ENCODE results near the gene PEAK1. TPM values are rescaled to one million over a fixed set of nuclear protein-coding genes. Genes with fewer than 3 reads are reported as not detected.

Gene PEAK1
- total and polyA plus RNA-seq, 2 experiments from 2014 or later = 15.8 to 42.0 TPM

DNA sequence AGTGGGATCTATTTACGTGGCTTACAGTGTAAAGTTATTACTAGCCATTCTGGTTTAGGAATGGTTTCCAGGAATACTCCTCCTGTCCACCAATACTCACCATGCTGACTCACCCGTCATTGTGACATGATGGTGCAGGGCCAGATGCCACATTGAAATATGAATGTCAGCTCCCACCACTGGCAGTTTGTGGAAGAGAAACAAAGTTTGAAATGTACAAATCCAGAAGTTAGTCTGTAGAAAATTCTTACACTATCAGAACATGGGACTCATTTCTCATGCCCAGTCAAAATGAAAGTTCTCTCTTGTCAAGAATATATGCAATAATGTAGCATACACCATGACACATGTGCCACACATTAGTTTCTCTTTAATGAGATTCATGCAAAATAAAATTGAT lies 334.6 kb downstream of the PEAK1 start:
- Histone ChIP-seq H3K4me3 (no peak overlapping the region), H3K36me3 (no peaks in the 10 kb centered on the region), H3K27ac (no peak overlapping the region), H3K27me3 (no peaks in the 10 kb centered on the region), H3K4me1 (ENCODE audit: low read depth) (no peaks in the 10 kb centered on the region), H3K9me3 (ENCODE audit: low read depth) (no peaks in the 10 kb centered on the region)
- TF ChIP-seq, protein P1, sequence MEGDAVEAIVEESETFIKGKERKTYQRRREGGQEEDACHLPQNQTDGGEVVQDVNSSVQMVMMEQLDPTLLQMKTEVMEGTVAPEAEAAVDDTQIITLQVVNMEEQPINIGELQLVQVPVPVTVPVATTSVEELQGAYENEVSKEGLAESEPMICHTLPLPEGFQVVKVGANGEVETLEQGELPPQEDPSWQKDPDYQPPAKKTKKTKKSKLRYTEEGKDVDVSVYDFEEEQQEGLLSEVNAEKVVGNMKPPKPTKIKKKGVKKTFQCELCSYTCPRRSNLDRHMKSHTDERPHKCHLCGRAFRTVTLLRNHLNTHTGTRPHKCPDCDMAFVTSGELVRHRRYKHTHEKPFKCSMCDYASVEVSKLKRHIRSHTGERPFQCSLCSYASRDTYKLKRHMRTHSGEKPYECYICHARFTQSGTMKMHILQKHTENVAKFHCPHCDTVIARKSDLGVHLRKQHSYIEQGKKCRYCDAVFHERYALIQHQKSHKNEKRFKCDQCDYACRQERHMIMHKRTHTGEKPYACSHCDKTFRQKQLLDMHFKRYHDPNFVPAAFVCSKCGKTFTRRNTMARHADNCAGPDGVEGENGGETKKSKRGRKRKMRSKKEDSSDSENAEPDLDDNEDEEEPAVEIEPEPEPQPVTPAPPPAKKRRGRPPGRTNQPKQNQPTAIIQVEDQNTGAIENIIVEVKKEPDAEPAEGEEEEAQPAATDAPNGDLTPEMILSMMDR (IDR thresholded peaks at IDR 0.05; ENCODE audit: low read depth, low read length) = no peak
- no peak for DNase-seq (ENCODE audit: low read depth in 1 of 2, low spot score in 1 of 2)

DNA sequence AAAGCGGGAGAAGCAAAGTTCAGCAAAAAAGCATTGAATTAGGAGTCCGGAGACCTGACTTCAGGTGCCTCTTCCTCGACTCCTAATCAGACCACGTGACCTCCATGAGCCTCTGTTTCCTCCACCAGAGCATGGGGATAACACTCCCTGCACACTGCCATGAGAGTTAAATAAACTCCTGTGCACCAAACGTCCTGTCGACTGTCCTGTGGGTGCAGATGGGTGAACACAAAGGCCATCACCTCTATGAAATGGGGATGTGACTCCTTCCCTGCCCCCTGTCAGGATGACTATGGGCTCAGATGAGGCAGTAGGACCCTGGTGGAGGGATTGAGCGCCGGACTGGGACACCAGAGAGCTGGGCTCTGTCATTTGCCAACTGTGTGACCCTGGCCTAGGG lies 335.5 kb downstream of the PEAK1 start:
- H3K4me1 ChIP-seq (ENCODE audit: low read depth) = no peaks in the 10 kb centered on the region
- H3K9me3 ChIP-seq (ENCODE audit: low read depth) = no peaks in the 10 kb centered on the region
- no peak for DNase-seq (ENCODE audit: low read depth in 1 of 2, low spot score in 1 of 2)
- no peak overlapping the region for H3K27ac ChIP-seq
- H3K27me3 ChIP-seq = no peaks in the 10 kb centered on the region
- H3K36me3 ChIP-seq = no peaks in the 10 kb centered on the region
- TF ChIP-seq, protein P1 (IDR thresholded peaks at IDR 0.05; ENCODE audit: low read depth, low read length) = no peak
- H3K4me3 ChIP-seq = no peak overlapping the region

DNA sequence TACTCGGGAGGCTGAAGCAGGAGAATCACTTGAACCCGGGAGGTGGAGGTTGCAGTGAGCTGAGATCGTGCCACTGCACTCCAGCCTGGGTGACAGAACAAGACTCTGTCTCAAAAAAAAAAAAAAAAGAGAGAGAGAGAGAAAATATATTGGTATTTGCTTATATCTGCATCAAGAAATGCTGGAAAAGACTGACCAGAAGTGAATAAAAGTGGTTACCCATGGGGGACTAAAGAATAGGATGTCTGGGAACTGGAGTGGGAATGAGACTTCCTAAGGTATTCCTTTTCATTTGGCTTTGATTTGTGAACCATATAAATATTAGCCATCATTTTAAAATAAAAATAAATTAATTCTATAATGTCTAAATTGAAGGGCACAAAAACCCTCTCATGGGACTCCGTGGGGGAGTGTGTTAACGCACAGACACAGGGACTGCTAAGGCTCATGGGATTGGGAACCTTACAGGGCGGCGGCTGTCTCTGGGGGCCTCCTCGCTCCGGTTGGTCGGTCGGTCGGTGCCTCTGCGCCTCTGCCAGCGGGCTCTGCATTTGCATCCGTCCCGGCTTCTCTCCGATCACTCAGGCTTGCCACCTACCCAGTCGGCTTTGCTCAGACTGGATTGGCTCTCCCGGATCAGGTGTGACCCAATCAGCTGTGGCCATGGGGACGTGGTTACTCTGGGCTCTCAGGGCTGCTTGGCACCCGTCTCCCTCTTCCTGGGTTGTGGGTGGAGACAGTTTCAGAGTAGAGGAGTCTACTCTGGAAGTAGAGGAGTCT lies 336.3 kb downstream of the PEAK1 start:
- H3K4me3 ChIP-seq = peak overlapping the region; percentile 7
- H3K27ac ChIP-seq = no peak overlapping the region
- peak; percentile 88 to 91 for DNase-seq (ENCODE audit: low read depth in 1 of 2, low spot score in 1 of 2)
- H3K27me3 ChIP-seq = no peaks in the 10 kb centered on the region
- H3K36me3 ChIP-seq = no peaks in the 10 kb centered on the region
- no peaks in the 10 kb centered on the region for H3K4me1 ChIP-seq (ENCODE audit: low read depth)
- TF ChIP-seq, protein P1 (IDR thresholded peaks at IDR 0.05; ENCODE audit: low read depth, low read length) = no peak
- H3K9me3 ChIP-seq (ENCODE audit: low read depth) = no peaks in the 10 kb centered on the region

DNA sequence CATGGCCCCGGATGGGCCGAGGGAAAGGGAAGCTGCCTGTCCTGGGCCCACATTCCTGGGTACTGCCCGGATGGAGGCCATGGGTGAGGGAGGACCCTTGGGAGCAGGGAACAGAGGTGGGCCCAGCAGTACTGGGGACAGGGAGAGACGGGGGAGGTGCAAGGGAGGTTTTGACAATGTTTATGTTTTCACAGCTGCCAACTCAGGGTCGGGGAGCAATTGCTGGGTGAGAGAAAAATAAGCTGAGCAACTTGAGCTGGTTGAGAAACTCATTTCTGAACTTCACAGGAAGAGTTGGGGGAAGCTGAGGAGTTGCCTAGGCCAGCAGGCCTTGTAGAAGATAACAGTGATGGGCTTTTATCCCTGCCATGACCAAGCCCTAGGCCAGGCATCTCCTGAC lies 337.9 kb downstream of the PEAK1 start:
- H3K4me3 ChIP-seq = no peak overlapping the region
- no peak overlapping the region for H3K27ac ChIP-seq
- DNase-seq (ENCODE audit: low read depth in 1 of 2, low spot score in 1 of 2) = no peak
- H3K36me3 ChIP-seq = no peaks in the 10 kb centered on the region
- H3K4me1 ChIP-seq (ENCODE audit: low read depth) = no peaks in the 10 kb centered on the region
- no peaks in the 10 kb centered on the region for H3K9me3 ChIP-seq (ENCODE audit: low read depth)
- TF ChIP-seq, protein P1 (IDR thresholded peaks at IDR 0.05; ENCODE audit: low read depth, low read length) = no peak
- no peaks in the 10 kb centered on the region for H3K27me3 ChIP-seq

DNA sequence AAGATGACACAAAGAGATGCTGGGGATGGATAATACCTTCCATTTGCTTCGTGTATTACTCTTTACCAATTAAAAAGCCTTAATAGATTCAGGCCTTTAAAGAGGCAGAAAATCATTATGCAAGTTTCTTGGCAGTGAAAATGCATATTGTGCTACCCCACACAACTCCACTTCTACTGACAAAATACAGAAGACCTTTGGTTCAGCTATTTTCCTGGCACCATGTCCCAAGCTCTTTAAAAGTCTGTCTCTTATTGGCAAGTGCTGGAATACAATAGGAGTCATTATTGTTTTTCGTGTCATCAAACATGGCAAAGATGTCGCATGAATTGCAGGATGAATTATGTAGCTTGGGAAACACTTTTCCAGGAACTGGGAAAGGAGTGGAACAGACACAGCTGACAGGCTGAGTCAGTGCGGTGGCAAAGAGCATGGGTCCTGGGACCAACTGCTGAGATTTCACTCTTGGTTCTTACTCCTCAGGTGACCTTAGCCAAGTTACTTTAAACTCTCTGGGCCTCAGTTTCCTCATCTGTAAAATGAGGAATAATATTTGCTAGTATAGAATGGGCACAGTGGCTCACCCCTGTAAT lies 343.5 kb downstream of the PEAK1 start:
- no peak overlapping the region for H3K4me3 ChIP-seq
- no peaks in the 10 kb centered on the region for H3K9me3 ChIP-seq (ENCODE audit: low read depth)
- no peaks in the 10 kb centered on the region for H3K4me1 ChIP-seq (ENCODE audit: low read depth)
- no peak overlapping the region for H3K27ac ChIP-seq
- TF ChIP-seq, protein P1 (IDR thresholded peaks at IDR 0.05; ENCODE audit: low read depth, low read length) = no peak
- peak in 1 of 2 donors; percentile 19 for DNase-seq (ENCODE audit: low read depth in 1 of 2, low spot score in 1 of 2)
- H3K27me3 ChIP-seq = no peaks in the 10 kb centered on the region
- no peaks in the 10 kb centered on the region for H3K36me3 ChIP-seq

Measured in cardiac muscle cell (in vitro differentiated cells and primary cell).